Fibroblast of peridontal ligament (primary cell): ENCODE measurements around the gene CAP2.

Source experiments
- DNase-seq: peaks from one replicate; pipeline ENCODE4 v3.0.0-alpha.2; 2010; ENCODE audit errors: extremely low read depth

Gene CAP2

GRCh38 chr6:17474289-17474688, 80.9 kb downstream of the CAP2 start:
- DNase-seq, result no peak

GRCh38 chr6:17475606-17476244, 82.3 kb downstream of the CAP2 start:
- no peak for DNase-seq

GRCh38 chr6:17476511-17476910, 83.1 kb downstream of the CAP2 start:
- no peak for DNase-seq

- DNase-seq, result no peak
Observed at GRCh38 chr6:17477356-17477755, 84.0 kb downstream of the CAP2 start.

GRCh38 chr6:17478223-17478907, 85.0 kb downstream of the CAP2 start:
- no peak for DNase-seq

GRCh38 chr6:17478946-17479345, 85.6 kb downstream of the CAP2 start:
- no peak for DNase-seq

- no peak for DNase-seq
Observed at GRCh38 chr6:17480476-17480875, 87.1 kb downstream of the CAP2 start.

GRCh38 chr6:17482711-17483110, 89.3 kb downstream of the CAP2 start:
- DNase-seq, result no peak

GRCh38 chr6:17483391-17484016, 90.1 kb downstream of the CAP2 start:
- no peak for DNase-seq

GRCh38 chr6:17484201-17484849, 90.9 kb downstream of the CAP2 start:
- DNase-seq, result no peak

GRCh38 chr6:17485181-17485580, 91.8 kb downstream of the CAP2 start:
- DNase-seq, result no peak

GRCh38 chr6:17485946-17486345, 92.6 kb downstream of the CAP2 start:
- no peak for DNase-seq

GRCh38 chr6:17486680-17487079, 93.3 kb downstream of the CAP2 start:
- DNase-seq, result no peak

GRCh38 chr6:17490724-17491123, 97.3 kb downstream of the CAP2 start:
- no peak for DNase-seq

- no peak for DNase-seq
Observed at GRCh38 chr6:17491416-17492142, 98.2 kb downstream of the CAP2 start.

GRCh38 chr6:17492350-17492749, 99.0 kb downstream of the CAP2 start:
- no peak for DNase-seq

GRCh38 chr6:17493286-17493685, 99.9 kb downstream of the CAP2 start:
- peak; percentile 66 for DNase-seq

- DNase-seq, result no peak
Observed at GRCh38 chr6:17494177-17494576, 100.8 kb downstream of the CAP2 start.

- DNase-seq, result no peak
Observed at GRCh38 chr6:17494919-17495318, 101.5 kb downstream of the CAP2 start.

GRCh38 chr6:17497535-17498095, 104.2 kb downstream of the CAP2 start:
- DNase-seq, result no peak

GRCh38 chr6:17501442-17501841, 108.0 kb downstream of the CAP2 start:
- DNase-seq, result no peak
